Osteocyte (in vitro differentiated cells): Measurements from ENCODE around the gene RHEBL1. TPM values are rescaled to one million over a fixed set of nuclear protein-coding genes. Genes with fewer than 3 reads are reported as not detected.

Experiments
- DNase-seq: peaks from one replicate; pipeline ENCODE4 v3.0.0; 2021; ENCODE audit warnings: mixed read lengths; ENCODE audit not compliant: unreplicated experiment; ENCODE audit errors: extremely low spot score
- H3K27ac Mint-ChIP-seq: one replicate; pipeline ENCODE4 v1.8.0; 2021; ENCODE audit warnings: mild to moderate bottlenecking, mixed read lengths; ENCODE audit not compliant: unreplicated experiment
- H3K27me3 Mint-ChIP-seq: one replicate; pipeline ENCODE4 v1.8.0; 2021; ENCODE audit warnings: mixed read lengths; ENCODE audit not compliant: unreplicated experiment
- H3K36me3 Mint-ChIP-seq: one replicate; pipeline ENCODE4 v1.8.0; 2021; ENCODE audit warnings: mixed read lengths; ENCODE audit not compliant: unreplicated experiment
- H3K4me1 Mint-ChIP-seq: one replicate; pipeline ENCODE4 v1.8.0; 2021; ENCODE audit warnings: mixed read lengths; ENCODE audit not compliant: unreplicated experiment
- H3K4me3 Mint-ChIP-seq: one replicate; pipeline ENCODE4 v1.8.0; 2021; ENCODE audit warnings: mild to moderate bottlenecking, moderate library complexity, mixed read lengths; ENCODE audit not compliant: unreplicated experiment
- H3K9me3 Mint-ChIP-seq: one replicate; pipeline ENCODE4 v1.8.0; 2021; ENCODE audit warnings: mixed read lengths; ENCODE audit not compliant: unreplicated experiment
- total RNA-seq: library from RNA; stranded (reverse); gene quantifications from 2 replicates; pipeline ENCODE4 v1.2.1, GENCODE V29; 2021
- TF ChIP-seq, protein P1 (sequence below): fragments of 200-600 bp; sonication (generic); IDR thresholded peaks from 2 replicates; pipeline ENCODE4 v1.5.0; 2021; ENCODE audit warnings: antibody characterized with exemption, mild to moderate bottlenecking, moderate library complexity

RHEBL1 gene
- total RNA-seq, 1 donor from 2014 or later, result 1.2 TPM

DNA sequence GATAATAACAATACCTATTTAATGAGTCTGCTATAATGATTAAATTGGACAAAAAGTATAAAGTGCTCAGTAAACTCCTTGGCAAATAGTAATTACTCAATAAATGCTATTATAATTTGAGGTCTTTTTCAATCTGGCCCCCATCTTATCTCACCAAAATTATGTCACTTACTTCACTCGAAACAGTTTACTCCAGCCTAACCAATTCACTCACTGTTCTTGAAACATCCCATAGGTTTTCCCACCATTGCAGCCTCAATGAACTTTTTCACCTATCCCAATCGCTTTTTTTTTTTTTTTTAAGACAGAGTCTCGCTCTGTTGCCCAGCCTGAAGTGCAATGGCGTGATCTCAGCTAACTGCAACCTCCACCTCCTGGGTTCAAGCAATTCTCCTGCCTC is 33.8 kb downstream of the RHEBL1 start:
- no peaks in the 10 kb centered on the region for H3K9me3 Mint-ChIP-seq
- TF ChIP-seq, protein P1, sequence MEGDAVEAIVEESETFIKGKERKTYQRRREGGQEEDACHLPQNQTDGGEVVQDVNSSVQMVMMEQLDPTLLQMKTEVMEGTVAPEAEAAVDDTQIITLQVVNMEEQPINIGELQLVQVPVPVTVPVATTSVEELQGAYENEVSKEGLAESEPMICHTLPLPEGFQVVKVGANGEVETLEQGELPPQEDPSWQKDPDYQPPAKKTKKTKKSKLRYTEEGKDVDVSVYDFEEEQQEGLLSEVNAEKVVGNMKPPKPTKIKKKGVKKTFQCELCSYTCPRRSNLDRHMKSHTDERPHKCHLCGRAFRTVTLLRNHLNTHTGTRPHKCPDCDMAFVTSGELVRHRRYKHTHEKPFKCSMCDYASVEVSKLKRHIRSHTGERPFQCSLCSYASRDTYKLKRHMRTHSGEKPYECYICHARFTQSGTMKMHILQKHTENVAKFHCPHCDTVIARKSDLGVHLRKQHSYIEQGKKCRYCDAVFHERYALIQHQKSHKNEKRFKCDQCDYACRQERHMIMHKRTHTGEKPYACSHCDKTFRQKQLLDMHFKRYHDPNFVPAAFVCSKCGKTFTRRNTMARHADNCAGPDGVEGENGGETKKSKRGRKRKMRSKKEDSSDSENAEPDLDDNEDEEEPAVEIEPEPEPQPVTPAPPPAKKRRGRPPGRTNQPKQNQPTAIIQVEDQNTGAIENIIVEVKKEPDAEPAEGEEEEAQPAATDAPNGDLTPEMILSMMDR, result no peak
- no peaks in the 10 kb centered on the region for H3K27me3 Mint-ChIP-seq
- no peaks in the 10 kb centered on the region for H3K4me1 Mint-ChIP-seq
- no peak overlapping the region for H3K27ac Mint-ChIP-seq
- no peak for DNase-seq
- H3K36me3 Mint-ChIP-seq, result peaks cover 29% of the 10 kb centered on the region
- no peak overlapping the region for H3K4me3 Mint-ChIP-seq

DNA sequence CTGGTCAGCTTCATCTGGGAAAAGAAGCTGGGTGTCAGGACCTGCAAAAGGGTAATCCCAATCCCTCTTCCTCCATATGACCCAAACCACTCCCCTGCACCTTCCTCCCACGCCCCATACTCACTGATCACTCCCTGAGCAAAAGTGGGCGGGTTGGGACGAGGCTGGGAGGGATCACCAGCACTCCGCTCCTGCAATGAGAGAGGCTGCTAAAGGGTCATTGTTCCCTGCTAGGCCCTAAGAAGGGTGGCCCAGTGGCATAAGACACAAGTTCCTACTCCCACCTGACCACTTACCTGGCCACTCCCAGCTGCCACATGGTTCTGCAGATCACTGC is 35.5 kb downstream of the RHEBL1 start:
- no peak overlapping the region for H3K4me3 Mint-ChIP-seq
- TF ChIP-seq, protein P1, result no peak
- no peaks in the 10 kb centered on the region for H3K4me1 Mint-ChIP-seq
- H3K9me3 Mint-ChIP-seq, result no peaks in the 10 kb centered on the region
- DNase-seq, result no peak
- H3K36me3 Mint-ChIP-seq, result peaks cover 22% of the 10 kb centered on the region
- no peak overlapping the region for H3K27ac Mint-ChIP-seq
- H3K27me3 Mint-ChIP-seq, result no peaks in the 10 kb centered on the region

DNA sequence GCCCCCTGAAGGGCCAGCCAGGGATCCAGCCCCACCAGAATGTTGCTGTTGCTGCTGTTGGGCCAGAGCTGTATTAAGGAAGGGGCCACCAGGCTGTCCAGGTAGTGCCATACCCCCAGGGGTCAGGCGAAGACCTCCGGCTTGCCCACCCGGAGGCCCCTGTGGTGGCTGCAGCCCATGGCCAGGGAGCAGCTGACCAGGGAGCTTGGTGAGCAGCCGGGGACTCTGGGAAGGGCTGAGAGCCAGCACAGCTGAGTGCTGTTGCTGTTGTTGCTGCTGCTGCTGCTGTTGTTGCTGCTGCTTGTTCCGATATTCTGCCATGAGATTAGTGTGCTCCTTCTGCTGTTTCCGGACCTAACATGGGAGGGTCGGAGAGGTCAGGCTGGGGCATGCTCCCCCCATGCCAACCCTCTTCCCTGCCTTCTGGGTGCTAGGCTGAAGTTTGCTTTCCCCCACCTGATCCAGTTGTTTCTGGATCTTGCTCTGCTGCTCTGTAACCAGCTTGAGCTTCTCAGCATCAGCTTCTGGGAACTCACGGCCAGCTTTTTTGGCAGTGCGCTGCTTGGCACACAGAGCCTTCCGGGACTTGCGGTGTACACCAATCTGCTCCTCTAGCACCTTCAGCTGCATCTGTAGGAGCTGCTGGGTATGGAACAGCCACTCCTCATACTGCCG is 36.0 kb downstream of the RHEBL1 start:
- H3K9me3 Mint-ChIP-seq, result no peaks in the 10 kb centered on the region
- no peak overlapping the region for H3K27ac Mint-ChIP-seq
- DNase-seq, result no peak
- no peak overlapping the region for H3K4me3 Mint-ChIP-seq
- TF ChIP-seq, protein P1, result no peak
- no peaks in the 10 kb centered on the region for H3K4me1 Mint-ChIP-seq
- no peaks in the 10 kb centered on the region for H3K27me3 Mint-ChIP-seq
- H3K36me3 Mint-ChIP-seq, result peaks cover 24% of the 10 kb centered on the region

DNA sequence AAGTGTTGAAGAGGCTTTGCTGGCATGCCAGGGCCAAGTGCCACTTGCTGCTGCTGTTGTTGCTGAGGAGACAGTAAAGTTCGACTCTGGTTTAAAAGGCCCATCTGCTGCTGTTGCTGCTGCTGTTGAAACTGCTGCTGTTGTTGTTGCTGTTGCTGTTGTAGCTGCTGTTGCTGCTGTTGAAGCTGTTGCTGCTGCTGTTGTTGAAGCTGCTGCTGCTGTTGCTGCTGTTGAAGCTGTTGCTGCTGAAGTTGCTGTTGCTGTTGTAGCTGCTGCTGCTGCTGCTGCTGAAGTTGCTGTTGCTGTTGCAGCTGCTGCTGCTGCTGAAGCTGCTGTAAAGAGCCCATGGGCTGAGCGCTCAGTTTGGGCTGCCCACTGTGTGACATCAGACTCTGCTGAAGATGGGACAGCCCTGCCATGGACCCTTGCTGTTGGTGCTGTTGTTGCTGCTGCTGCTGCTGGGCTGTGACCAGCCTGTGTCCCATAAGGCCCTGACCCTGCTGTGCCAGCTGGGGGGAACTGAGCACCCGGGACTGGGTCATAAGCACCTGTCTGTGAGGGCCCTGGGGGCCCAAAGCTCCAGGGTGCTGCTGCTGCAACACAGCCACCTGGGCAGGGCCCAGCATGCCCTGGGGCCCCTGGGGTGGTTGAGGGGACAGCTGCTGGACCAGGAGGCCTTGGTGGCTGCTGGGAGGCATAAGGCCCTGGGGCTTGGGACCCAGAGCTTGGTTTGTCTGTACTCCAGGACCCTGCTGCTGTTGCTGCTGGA is 36.9 kb downstream of the RHEBL1 start:
- TF ChIP-seq, protein P1, result no peak
- Mint-ChIP-seq H3K4me1 (no peaks in the 10 kb centered on the region), H3K27ac (no peak overlapping the region), H3K4me3 (no peak overlapping the region), H3K9me3 (no peaks in the 10 kb centered on the region), H3K36me3 (peaks cover 28% of the 10 kb centered on the region), H3K27me3 (no peaks in the 10 kb centered on the region)
- DNase-seq, result no peak

DNA sequence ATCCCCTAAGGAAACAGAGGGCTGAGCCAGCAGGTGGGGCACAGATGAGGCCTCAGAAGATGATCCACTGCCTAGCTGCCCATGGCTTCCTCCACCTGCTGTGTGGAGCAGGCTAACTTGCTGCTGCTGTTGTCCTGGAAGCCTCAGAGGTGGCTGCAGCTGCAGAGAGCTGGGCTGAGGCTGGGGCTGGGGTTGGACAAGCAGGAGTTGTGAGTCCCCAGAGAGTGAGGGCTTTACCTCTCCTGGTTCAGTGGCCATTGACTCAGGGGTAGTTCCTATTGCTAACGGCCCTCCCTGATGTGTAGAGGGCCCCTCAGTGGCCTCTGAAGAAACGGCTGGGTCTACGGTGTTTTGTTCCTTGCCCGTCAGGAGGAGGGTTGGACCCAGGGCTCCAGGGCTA is 37.5 kb downstream of the RHEBL1 start:
- TF ChIP-seq, protein P1, result no peak
- DNase-seq, result no peak
- Mint-ChIP-seq H3K4me1 (no peaks in the 10 kb centered on the region), H3K27ac (no peak overlapping the region), H3K4me3 (no peak overlapping the region), H3K36me3 (peaks cover 33% of the 10 kb centered on the region), H3K9me3 (no peaks in the 10 kb centered on the region), H3K27me3 (no peaks in the 10 kb centered on the region)
